ENCODE results near the gene GCSH. TPM values are rescaled to one million over a fixed set of nuclear protein-coding genes. Genes with fewer than 3 reads are reported as not detected.
A peak's percentile ranks its signal among the peaks of the same experiment; 100 is the strongest.

The GCSH gene
- total RNA-seq, 1 experiment from 2014 or later, result 117 TPM

DNA sequence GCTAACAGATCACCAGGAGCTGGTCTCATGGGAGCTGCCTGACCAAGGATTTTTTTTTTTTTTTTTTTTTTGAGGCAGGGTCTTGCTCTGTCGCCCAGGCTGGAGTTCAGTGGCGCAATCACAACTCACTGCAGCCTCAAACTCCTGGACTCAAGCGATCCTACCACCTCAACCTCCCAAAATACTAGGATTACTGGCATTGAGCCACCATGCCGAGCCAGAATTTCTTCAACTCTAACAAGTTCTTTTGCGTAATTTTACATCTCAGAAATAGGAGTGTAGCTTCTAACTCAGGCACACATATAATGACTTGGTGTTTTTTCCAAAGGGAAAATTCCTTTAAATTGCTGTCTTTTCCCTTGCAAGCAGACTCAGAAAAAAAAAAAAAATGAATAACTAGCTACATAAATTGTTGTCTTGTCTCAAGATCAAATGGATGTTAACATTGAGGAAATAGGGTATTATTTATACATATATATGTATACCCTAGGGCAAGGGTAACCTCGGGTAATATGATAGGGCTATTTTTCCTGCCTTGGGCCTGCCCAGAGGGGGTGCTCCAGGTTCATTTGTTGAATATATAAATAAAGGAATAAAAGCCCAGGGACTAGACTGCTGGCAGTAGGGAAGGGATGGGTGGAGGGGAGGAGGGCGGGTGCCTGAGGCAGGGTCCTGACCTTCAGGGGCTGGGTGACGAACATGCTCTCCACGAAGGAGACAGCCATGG lies 42.8 kb upstream of the GCSH start:
- no TSS peak for BruUV-seq (replicated peaks)
- ChIA-PET POLR2A (no interaction called here), CTCF (interaction anchor here (1.3 kb wide), 1 partner anchor 66 kb away, joined by 6 read pairs; no protein-coding TSS in a partner anchor), RAD21 (ENCODE audit: low non-redundant PET in 1 of 2, low total read pairs in 2 of 2, uncharacterized antibody in 2 of 2, unreplicated experiment in 2 of 2) (no interaction called here)
- H3K9me3 ChIP-seq (ENCODE audit: control insufficient read depth in 1 of 2, insufficient read depth in 1 of 2, low read depth in 1 of 2, low read length in 2 of 2), result no peaks in the 10 kb centered on the region
- DNase-seq (ENCODE audit: low read depth, low spot score), result no peak
- no peaks in the 10 kb centered on the region for H3K9me2 ChIP-seq (ENCODE audit: insufficient read depth)
- H3K4me3 ChIP-seq (replicated peaks in 1 of 2; ENCODE audit: low read depth in 1 of 2, low read length in 2 of 2), result no peak overlapping the region
- ATAC-seq, result no peak
- no peak overlapping the region for H3K27ac ChIP-seq (ENCODE audit: low read depth, low read length)
- intact Hi-C loops (cut with micrococcal nuclease), result loop anchor here (2.0 kb wide), 1 partner anchor 76 kb away; no protein-coding TSS in a partner anchor
- TF ChIP-seq TCF7L2 (IDR thresholded peaks at IDR 0.05; ENCODE audit: borderline replicate concordance, extremely low read depth, insufficient read depth, insufficient read length), result no peak
- TF ChIP-seq EZH2 (IDR thresholded peaks at IDR 0.05), result no peak
- TF ChIP-seq SP1 (IDR thresholded peaks at IDR 0.05; ENCODE audit: low read depth), result no peak
- TF ChIP-seq ZNF274 (IDR thresholded peaks at IDR 0.05; ENCODE audit: low read depth, low read length), result no peak
- no peak for TF ChIP-seq CEBPB (IDR thresholded peaks at IDR 0.05; ENCODE audit: low read depth)
- TF ChIP-seq YY1 (IDR thresholded peaks at IDR 0.05; ENCODE audit: extremely low read depth, insufficient replicate concordance, low read depth, low read length), result no peak
- TF ChIP-seq CBX3 (IDR thresholded peaks at IDR 0.05; ENCODE audit: low read depth), result no peak
- TF ChIP-seq FOSL1 (IDR thresholded peaks at IDR 0.05; ENCODE audit: low read depth), result no peak
- TF ChIP-seq RAD21 (IDR thresholded peaks at IDR 0.05; ENCODE audit: low read depth), result peak; percentile 59; the same call in 1 of the 2 replicates
- TF ChIP-seq, protein P1, sequence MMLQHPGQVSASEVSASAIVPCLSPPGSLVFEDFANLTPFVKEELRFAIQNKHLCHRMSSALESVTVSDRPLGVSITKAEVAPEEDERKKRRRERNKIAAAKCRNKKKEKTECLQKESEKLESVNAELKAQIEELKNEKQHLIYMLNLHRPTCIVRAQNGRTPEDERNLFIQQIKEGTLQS (IDR thresholded peaks at IDR 0.05), result no peak
- peak; percentile 16 to 35 (median 22); a peak in 4 of 6 replicates for TF ChIP-seq CTCF (IDR thresholded peaks at IDR 0.05 in 2 of 3, conservative IDR thresholded peaks at IDR 0.05 in 1 of 3; ENCODE audit: borderline replicate concordance in 1 of 3, insufficient read depth in 1 of 3, low read depth in 2 of 3, low read length in 2 of 3)
- H3K27me3 ChIP-seq (ENCODE audit: insufficient read depth, low read length), result no peaks in the 10 kb centered on the region
- peaks cover 31 to 41% of the 10 kb centered on the region in 2 experiments for H3K4me1 ChIP-seq (ENCODE audit: control insufficient read depth in 1 of 2, insufficient read depth in 2 of 2, low read length in 2 of 2)
- H3K4me2 ChIP-seq (ENCODE audit: low read length), result no peak overlapping the region
- no peak overlapping the region for H3K9ac ChIP-seq (ENCODE audit: low read length)
- H3K79me2 ChIP-seq (ENCODE audit: insufficient read depth, low read length), result no peaks in the 10 kb centered on the region
- H4K20me1 ChIP-seq (ENCODE audit: insufficient read depth), result no peaks in the 10 kb centered on the region
- no peaks in the 10 kb centered on the region for H3K36me3 ChIP-seq (ENCODE audit: control insufficient read depth in 1 of 2, insufficient read depth in 2 of 2, low read length in 2 of 2)
- H2AFZ ChIP-seq (ENCODE audit: low read depth, low read length, poor library complexity, severe bottlenecking), result no peak overlapping the region

Data from HCT116 (cell line).